GM12892 (cell line): ENCODE measurements around the gene GABRD.

Experiments
- POLR2A ChIP-seq: IDR thresholded peaks from 2 replicates; pipeline ENCODE4 v1.6.1; 2011; ENCODE audit warnings: low read depth, low read length, control low read depth
- POLR2AphosphoS5 ChIP-seq: IDR thresholded peaks from 2 replicates; pipeline ENCODE4 v1.6.1; 2011; ENCODE audit warnings: low read depth, low read length, control low read depth
- TAF1 ChIP-seq: IDR thresholded peaks from 2 replicates; pipeline ENCODE4 v1.6.1; 2011; ENCODE audit warnings: low read depth, mild to moderate bottlenecking, control low read depth, low read length, borderline replicate concordance

DNA sequence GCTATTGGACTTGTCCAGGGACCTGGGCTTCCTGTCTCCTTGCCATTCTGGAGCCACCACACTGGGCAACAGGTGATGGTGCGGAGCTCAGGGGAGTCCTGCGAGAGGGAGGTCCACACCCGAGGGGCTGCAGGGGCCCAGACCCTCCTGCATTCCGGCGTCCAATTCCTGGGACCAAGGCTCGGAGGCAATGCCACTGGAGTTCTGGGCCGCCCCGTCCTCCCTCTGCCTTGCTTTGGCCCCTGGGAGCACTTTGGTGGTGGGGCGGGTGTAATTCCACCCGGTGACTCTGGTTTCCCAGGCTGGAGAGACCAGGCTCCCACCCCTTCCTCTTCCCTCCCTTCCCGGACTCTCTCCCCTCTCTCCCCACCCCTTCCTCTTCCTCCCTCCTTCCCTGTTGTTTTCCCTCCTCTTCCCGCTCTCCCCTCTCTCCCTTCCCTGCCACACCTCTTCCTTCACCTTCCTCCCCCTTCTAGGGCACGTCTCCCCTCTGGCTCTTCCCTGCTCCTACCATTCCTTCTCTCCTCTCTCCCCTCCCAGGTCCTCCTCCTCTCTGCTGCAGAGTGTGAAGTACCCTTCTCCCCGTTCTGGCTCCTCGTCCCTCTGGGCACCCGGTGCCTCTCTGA, 33.0 kb downstream of the GABRD start:
- no peak for TF ChIP-seq POLR2A
- no peak for TF ChIP-seq TAF1
- TF ChIP-seq POLR2AphosphoS5: no peak
